HTERT RPE-1 (cell line): ENCODE measurements around the gene TCEA3.

Source experiments
- in situ Hi-C: fragments of 300-500 bp; cut with MboI; formaldehyde crosslinking; loops from 4 replicates; pipeline ENCODE4 v1.14.3; 2020; ENCODE audit warnings: low sequenced_read_pairs

Gene TCEA3

DNA sequence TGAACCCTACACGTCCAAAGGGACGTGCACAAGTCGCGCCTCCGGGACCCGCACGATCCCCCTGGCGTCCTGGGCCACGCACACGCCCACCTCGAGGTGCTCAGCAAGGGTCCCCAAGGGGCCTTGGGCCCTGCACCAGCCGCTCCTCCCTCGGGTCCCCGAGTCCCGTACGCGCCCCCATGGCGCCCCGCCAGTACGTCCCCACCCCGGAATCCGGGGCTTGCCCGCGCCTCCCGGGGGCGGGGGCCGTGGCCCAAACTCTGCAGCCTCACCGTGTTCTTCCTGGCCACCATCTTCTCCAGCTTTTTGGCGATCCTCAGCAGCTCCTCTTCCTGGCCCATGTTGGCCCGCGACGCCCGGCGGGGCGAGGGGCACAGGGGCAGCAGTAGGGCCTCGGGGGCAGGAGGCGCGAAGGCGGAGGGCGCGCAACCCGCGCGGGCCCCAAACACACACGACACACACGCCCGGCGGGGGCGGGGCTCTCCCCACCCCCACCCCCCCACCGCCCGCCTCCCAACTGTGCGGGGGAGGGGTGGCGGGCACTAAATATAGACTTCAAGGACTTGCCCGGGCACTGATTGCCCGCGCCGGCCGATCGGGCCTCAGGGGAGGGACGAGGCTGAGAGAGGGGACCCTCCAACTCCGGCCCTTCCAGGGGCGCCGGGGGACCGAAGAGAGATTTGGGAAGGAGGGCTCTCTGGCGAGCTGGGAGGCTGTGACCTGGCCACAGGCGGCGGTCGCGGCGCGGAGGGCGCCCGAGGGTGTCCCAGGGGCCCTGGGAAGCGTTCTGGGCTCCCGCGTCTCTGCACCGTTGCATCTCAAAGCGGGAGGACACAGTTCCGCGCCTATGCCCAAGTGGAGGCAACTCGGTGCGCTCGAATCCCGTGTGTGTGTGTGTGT is at the start of gene TCEA3:
TSS of gene TCEA3 (minus strand) at position 456 of the 900 bp plus-strand sequence. CDS start at position 341, 115 bp downstream.
- in situ Hi-C loops = no loop called here

DNA sequence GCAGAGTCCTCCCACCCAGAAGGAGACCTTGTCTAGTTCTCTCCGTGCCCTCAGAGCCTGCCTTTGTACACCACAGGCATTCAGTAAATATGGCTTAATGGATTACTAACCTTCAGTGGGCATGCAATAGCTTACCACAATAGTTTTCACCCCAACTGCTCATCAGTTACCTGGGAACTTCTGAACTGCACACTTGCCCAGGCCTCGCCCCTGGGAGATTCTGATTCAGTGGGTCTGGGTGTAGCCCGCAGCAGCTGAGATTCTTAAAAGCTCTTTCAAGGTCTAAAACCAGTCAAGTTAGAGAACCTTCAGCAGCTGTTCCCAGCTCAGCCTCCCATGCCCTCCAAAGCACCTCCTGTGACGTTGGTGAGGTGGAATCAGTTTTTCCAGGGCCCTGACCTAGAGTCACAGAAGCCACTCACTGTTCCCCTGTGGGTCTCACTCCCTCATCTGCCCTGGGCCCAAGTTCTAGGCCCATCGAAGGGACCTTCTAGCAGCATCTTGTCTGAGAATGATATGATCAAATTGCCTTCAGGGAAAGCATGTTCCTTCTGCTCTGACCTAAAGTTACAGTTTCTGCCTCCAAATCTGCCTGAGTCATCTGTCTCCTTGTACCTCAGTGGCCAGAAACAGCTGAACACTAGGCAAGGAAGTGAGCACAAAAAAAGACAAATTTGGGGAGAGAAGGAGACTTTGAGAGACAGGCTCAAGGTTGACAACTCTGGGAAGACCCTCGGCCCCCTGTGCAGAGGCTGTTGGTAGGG is 48.7 kb upstream of the TCEA3 start:
- in situ Hi-C loops = no loop called here

DNA sequence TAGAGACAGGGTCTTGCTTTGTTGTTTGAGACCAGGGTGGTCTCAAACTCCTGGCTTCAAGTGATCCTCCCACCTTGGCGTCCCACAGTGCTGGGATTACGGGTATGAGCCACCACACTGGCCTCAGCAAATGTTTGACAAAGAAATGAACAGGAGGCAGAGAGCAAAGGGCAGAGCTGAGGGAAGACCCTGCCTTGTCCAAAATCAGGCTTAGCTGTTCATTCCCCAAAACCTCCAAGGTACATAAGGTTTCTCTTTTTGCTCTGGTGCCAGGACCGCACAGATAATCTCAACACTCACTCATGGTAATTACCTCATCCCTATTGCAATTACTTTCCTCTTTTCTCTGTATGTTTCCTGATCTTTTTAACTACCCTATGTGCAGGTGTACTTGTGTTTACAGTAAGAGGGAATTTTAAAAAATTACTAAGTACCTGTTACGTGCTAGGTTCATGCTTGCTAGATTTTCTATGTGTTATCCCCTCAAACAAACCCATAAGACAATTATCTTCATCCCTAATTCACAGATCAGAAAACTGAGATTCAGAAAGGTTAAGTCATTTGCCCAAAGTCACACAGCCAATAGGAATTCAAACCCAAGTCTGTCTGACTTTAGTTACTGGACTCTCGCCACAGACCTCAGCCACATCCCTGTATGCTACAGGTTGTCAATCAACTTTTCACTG is 47.9 kb upstream of the TCEA3 start:
- in situ Hi-C loops = no loop called here

DNA sequence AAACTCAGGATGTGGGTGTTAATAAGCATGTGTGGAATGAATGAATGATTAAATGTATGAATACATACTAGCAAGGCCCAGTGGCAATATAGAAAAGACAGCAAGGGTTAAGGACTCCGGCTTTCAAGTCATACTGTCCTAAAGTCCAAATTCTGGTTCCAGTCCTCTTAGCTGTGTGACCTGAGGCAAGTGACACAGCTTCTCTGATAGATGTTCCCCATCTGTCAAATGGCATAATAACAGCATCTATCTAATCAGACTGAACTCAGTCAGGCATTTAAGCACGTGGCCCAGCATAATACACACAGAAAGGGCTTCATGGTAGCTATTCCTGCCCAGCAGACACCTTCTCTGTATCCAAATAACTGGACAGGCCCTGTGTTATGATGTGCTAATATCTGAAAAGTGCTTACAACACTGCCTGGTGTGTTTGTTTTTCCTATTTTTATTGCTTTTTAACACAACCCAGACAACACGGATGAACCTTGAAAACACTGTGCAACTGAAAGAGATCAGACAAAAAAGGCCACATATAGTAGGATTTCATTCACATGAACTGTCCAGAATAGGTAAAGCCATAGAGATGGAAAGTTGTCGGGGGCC is 47.0 kb upstream of the TCEA3 start:
- in situ Hi-C loops = no loop called here

DNA sequence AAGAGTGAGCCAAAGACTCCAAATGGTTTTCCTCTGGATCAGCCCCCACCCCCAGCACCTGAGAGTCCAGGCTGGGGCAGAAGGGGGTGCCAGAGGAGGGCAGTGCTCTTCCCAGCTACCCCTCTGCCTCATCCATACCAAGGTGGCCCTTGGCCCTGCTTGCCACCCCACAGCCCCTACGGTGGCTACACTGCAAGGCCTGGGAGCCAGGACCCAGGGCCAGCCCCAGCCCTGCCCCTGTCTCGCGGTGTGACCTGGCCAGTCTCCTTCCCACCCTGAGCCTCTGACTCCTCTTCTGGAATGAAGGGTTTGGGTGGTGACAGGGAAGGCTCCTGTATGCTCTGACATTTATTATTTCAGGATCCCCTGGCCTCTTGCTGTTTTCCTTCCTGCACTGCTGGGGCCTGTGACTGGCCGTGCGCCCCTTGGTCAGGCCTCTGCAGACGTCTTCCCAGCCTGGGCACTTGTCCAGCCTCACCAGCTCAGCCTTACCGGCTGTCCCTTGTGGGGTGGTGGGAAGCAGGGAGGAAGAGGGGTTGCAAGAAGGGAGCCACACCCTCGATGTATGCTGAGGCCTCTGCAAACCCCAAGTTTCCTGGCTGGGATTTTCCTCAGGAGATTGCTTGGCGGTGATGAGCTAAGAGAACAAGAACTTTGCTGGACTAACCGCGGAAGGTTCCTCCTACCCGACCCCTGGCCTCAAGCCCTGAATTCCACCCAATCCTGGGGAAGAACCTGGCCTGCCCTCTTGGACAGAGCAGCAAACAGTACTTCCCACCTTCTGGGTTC is 45.9 kb upstream of the TCEA3 start:
- in situ Hi-C loops = no loop called here

DNA sequence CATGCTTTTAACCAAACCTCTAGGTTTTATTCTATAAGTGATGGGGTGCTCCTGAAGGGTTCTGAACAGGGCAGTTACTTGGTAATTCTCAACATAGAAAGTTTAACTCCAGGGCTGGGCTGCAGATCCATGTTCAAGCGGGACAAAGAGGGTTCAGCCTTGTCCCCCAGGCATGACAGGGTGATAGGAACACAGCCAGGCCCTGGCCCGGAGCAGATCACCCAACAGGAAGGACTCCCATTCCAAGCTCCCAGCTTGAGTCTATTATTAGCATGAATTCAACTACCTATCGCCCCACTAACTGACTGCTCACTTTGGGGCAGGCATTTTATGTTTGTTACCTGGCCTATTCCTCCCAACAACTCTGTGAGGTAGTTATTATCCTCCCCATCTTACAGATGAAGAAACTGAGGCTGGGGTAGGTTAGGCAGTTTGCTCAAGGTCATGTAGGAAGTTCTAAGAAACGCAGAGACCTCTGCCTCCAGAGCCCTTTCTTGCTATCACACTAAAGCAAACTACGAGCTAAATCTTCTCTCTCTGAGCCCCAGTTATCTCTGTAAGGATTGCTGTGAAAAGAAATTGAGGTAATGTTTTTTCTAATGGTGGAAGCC is 44.9 kb upstream of the TCEA3 start:
- in situ Hi-C loops = no loop called here

DNA sequence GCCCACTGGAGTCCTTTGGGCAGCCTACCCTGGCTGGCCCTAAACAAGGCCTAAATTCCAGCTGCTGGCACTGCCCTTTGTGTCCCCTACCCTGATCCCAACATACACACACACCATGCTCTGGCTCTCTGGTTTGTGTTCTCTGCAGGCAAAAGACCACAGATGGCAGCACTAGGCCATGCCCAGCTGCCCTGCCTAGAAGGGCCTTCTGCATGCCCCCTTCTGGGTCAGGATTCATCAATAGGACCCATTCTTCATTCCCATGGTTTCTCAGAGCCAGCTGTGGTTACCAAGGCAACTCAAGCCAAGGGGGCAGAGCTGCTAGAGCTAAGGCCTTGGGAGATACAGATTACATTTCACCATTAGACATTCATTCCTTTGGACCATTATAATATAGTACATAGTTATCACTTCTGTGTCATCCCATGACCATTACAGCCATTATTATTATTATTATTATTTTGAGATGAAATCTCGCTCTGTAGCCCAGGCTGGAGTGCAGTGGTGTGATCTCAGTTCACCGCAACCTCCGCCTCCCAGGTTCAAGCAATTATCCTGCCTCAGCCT is 42.0 kb upstream of the TCEA3 start:
- in situ Hi-C loops = no loop called here

DNA sequence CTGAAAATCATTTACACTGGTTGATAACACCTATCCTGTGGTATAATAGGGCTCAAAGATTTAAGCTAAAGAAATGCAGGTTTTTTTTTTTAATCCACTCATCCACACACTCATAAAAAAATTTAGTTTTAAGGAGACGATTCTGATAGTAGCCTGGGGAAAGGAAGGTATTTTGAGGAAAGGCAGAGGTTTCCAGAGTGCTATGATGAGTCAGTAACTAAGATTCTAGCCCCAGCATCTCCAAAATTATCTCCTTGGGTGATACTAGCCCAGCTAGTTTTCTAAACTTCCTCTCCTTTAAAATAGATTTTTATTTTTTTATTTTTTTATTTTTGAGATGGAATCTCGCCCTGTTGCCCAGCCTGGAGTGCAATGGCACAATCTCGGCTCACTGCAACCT is 38.7 kb upstream of the TCEA3 start:
- in situ Hi-C loops = no loop called here

DNA sequence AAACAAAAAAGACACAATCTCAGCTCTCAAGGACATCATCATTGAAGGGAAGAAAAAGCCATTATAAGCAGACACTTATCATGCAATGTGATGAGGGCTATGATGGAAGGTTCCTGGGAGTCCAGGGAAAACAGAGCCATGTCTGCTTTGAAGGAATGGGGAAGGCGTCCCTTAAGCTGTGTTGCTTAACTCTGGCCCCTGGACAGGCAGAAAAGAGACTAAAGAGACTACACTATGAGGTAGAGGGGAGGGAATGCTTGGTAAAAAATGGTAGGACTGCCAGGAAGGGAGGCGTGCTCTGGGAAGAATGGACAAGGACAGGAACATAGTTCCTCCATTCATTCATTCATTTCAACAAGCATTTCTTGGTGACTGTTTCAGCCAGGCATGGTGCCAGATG is 38.2 kb upstream of the TCEA3 start:
- in situ Hi-C loops = no loop called here

DNA sequence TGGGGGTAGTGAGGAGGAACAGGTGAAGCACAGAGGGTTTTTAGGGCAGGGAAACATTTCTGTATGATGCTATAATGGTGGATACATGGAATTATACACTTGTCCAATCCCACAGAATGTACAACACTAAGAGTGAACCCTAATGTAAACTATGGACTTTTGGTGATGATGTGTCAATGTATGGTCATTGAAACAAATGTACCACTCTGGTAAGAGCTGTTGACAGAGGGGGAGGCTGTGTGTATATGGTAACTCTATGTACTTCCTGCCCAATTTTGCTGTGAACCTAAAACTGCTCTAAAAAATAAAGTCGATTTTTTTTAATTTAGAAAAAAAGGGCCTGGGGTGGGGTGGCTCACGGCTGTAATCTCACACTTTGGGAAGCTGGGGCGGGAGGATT is 36.5 kb upstream of the TCEA3 start:
- in situ Hi-C loops = no loop called here

DNA sequence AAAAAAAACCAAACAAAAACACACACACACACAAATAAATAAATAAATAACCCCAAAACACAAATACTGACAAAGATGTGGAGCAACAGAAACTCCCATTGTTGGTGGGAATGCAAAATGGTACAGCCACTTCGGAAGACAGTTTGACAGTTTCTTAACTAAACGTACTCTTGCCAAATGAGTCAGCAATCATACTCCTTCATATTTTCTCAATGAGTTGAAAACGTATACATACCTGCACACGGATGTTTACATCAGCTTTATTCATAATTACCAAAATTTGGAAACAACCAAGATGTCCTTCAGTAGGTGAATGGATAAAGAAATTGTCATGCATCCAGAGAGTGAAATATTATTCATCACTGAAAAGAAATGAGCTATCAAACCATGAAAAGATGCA is 36.0 kb upstream of the TCEA3 start:
- in situ Hi-C loops = no loop called here

DNA sequence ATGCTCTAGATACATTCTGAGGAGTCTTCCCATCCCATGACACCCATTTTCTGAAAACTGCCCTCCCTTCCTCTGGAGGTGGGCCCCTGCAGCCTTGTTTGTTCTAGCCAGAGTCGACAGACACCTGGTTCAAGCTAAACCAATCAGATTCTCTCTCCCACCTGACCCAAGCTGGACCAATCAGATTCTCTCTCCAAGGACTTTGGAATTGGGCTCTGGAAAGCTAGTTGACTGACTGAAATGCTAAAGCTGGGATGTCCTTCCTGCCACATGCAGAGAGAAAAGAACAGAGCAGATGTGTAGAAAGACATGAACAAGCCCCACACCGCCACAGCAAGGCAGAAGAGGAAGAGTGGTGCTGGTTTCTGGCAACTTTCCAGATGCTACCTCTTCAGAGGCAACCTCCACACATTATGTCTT is 34.8 kb upstream of the TCEA3 start:
- in situ Hi-C loops = no loop called here

DNA sequence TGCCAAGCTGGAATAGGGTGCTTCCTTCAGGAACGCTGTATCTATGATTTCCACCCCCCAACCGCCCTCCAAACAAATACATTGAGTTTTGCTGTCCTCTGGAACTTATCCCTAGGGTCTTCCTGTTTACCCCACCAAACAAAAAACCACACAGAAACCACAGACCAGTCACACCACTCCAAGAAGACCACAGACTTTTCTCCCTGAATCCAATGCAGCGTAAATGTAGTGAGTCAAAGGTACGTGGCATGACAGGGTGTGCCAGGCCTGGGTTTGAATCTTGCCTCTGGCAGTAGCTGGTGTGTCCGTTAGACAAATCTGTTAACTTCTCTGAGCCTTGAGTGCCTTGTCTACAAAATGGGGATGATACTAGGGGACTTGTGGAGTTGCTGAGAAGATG is 31.7 kb upstream of the TCEA3 start:
- in situ Hi-C loops = no loop called here

DNA sequence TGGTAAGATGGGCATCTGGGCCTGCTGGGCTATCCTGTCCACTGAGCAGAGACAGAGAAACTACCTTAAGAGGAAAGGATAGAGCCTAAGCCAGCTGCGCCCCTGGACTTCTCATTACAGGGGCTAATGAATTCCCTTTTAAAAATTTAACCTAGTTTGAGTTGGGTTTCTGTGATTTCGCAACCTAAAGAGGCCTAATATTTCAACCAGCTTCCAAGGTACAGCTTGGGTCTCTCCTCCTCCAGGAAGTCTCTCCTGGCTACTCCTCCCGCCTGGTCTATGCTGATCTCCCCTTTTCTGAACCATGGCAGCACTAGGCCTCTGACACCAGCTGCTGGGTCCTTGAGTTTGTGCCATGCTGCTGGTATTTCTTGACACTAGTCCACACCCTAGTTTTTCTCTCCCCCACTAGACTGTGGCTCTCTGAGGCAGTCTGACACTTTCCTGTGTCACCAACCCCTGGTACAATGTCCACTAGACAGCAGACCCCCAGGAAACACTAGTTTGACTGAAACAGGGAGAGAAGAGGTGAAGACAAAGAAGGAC is 29.0 kb upstream of the TCEA3 start:
- in situ Hi-C loops = no loop called here

DNA sequence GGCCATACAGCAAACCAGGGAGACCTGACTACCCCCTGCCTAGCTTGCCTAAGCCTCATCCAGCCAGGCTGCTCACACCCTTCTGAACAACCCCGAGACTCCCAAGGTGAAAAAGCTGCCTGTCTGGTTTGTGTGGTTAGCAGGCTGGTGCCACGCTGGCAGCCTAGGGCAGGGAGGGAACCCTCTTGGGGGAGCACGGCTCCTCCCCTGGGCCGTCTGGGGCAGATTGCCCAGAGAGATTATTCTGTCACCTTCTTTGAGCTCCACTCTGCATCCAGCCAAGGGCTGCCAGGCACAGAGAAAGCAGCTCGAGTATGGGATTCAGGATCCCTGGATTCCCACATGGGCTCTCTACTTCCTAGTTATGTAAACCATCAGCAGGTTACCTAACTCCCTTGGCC is 27.5 kb upstream of the TCEA3 start:
- in situ Hi-C loops = no loop called here

DNA sequence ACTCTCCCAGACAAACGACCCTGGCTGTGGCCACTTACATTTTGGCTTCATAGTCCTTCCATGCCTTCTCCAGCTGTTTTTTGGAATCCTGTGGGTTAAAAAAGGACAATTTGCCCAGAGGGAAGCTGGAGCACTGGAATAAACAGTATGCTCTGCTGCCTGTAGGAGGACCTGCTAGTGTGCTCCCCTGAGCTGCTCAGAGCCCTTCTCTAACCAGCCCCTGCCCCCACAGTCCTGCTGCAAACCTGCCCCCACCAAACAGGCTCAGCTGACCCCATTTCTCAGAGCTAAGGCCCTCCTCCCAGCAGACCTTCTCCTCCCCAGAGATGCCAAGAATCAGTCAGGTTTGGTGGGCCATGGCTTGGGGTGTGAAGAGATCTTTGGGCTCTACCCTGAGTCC is 26.9 kb upstream of the TCEA3 start:
- in situ Hi-C loops = no loop called here

DNA sequence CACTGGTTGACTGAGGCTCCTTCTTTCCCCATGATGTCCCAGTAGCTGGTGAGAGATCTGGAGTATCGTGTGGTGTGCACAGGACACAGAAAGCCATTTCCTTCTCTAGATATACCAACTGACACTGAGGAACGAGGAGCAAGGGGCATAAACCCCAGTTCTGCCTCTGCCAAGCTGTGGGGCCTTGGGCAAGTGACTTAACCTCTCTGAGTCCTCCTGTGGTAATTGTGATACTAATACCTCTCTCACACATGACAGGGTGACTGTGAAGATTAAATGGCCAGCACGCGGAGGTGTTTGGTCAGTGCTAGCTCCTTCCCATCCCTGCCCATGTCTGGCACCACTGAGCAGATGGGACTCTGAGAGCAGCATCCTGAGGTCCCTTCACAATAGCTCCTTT is 26.3 kb upstream of the TCEA3 start:
- in situ Hi-C loops = no loop called here

DNA sequence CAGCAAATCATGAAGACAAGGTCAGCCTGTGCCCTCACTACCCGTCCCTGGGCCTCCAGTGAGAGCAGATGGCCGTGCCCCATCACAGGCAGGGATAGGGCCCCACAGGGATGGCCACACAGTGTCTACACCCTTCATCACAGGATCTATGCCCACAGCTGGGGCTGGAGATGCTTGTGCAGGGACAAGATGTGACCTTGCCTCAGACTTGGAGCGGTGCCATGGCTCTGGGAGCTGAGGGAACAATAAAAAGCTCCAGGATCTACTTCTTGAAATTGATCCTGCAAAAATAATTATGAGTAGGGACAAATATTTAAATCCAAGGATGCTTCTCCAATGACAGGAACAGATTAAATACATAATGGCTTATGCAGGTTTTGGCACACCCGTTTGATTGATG is 25.4 kb upstream of the TCEA3 start:
- in situ Hi-C loops = no loop called here

DNA sequence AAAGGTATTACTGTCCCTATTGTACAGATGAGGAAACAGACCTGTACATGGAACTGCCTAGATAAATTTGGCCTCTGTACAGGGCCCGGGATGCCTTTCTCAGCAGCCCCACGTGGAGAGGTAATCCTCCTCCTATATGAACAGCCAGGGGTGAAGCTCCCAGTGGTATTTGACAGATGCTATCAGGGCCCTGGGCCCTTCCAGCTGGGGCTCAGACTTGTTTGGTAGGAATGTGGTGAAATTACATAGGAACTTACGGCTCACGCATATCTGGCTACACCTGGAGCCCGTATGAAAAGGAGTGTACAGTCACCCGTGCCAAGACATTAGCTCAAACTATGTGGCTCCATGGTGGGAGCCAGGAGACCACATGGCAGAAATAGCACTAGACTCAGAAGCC is 24.8 kb upstream of the TCEA3 start:
- in situ Hi-C loops = no loop called here
